SK-N-DZ (cell line): ENCODE measurements around the gene ITPRIP.

Source experiments
- DNase-seq: peaks from one replicate; pipeline ENCODE4 v3.0.0-alpha.2; 2015; ENCODE audit warnings: low spot score

Gene ITPRIP

GRCh38 chr10:104342941-104343411 is 4.7 kb upstream of the ITPRIP start:
- no peak for DNase-seq

- DNase-seq: no peak
Measured at GRCh38 chr10:104340641-104341040, 2.4 kb upstream of the ITPRIP start.

- DNase-seq: no peak
Measured at GRCh38 chr10:104340111-104340526, 1.9 kb upstream of the ITPRIP start.

GRCh38 chr10:104339469-104340110 is 1.3 kb upstream of the ITPRIP start:
- DNase-seq: no peak

- no peak for DNase-seq
Measured at GRCh38 chr10:104337521-104337984, 712 bp downstream of the ITPRIP start.

- no peak for DNase-seq
Measured at GRCh38 chr10:104336821-104337467, 1.3 kb downstream of the ITPRIP start.

- DNase-seq: no peak
Measured at GRCh38 chr10:104334965-104335650, 3.2 kb downstream of the ITPRIP start.

GRCh38 chr10:104334561-104334960 is 3.7 kb downstream of the ITPRIP start:
- DNase-seq: no peak

GRCh38 chr10:104333728-104334373 is 4.4 kb downstream of the ITPRIP start:
- no peak for DNase-seq

- no peak for DNase-seq
Measured at GRCh38 chr10:104333032-104333727, 5.1 kb downstream of the ITPRIP start.

- no peak for DNase-seq
Measured at GRCh38 chr10:104332243-104333031, 5.8 kb downstream of the ITPRIP start.

- no peak for DNase-seq
Measured at GRCh38 chr10:104331208-104331838, 6.9 kb downstream of the ITPRIP start.

GRCh38 chr10:104330168-104331110 is 7.8 kb downstream of the ITPRIP start:
- no peak for DNase-seq

- DNase-seq: no peak
Measured at GRCh38 chr10:104329735-104330134, 8.5 kb downstream of the ITPRIP start.

GRCh38 chr10:104328896-104329710 is 9.2 kb downstream of the ITPRIP start:
- DNase-seq: no peak

- DNase-seq: no peak
Measured at GRCh38 chr10:104328646-104328895, 9.7 kb downstream of the ITPRIP start.

GRCh38 chr10:104327745-104328645 is 10.3 kb downstream of the ITPRIP start:
- no peak for DNase-seq
